Measurements from ENCODE around the gene UMPS.
"Not testable (repeated sequence)": the region's sequence is repeated elsewhere in the genome, so short reads cannot be mapped to it uniquely, and the experiment has no call there.

UMPS gene

GRCh38 chr3:124780356-124780755, 50.1 kb downstream of the UMPS start:
- DNase-seq (ENCODE audit: low read depth): peak; percentile 99

- DNase-seq (ENCODE audit: low read depth): peak; percentile 84
Observed at GRCh38 chr3:124780761-124781475, 50.7 kb downstream of the UMPS start.

GRCh38 chr3:124781476-124782376, 51.5 kb downstream of the UMPS start:
- peak; percentile 29 for DNase-seq (ENCODE audit: low read depth)

GRCh38 chr3:124782377-124782712, 52.1 kb downstream of the UMPS start:
- not testable (repeated sequence) for DNase-seq (ENCODE audit: low read depth)

- DNase-seq (ENCODE audit: low read depth): no peak
Observed at GRCh38 chr3:124783696-124784095, 53.4 kb downstream of the UMPS start.

- no peak for DNase-seq (ENCODE audit: low read depth)
Observed at GRCh38 chr3:124784686-124785382, 54.6 kb downstream of the UMPS start.

GRCh38 chr3:124785973-124786372, 55.7 kb downstream of the UMPS start:
- DNase-seq (ENCODE audit: low read depth): no peak

- peak; percentile 53 for DNase-seq (ENCODE audit: low read depth)
Observed at GRCh38 chr3:124786511-124787241, 56.4 kb downstream of the UMPS start.

GRCh38 chr3:124787476-124788195, 57.4 kb downstream of the UMPS start:
- DNase-seq (ENCODE audit: low read depth): peak; percentile 47

GRCh38 chr3:124788254-124788745, 58.0 kb downstream of the UMPS start:
- DNase-seq (ENCODE audit: low read depth): no peak

- not testable (repeated sequence) for DNase-seq (ENCODE audit: low read depth)
Observed at GRCh38 chr3:124789103-124789502, 58.9 kb downstream of the UMPS start.

GRCh38 chr3:124791142-124791541, 60.9 kb downstream of the UMPS start:
- peak; percentile 92 for DNase-seq (ENCODE audit: low read depth)

- DNase-seq (ENCODE audit: low read depth): peak; percentile 98
Observed at GRCh38 chr3:124791639-124792151, 61.4 kb downstream of the UMPS start.

GRCh38 chr3:124792341-124793040, 62.2 kb downstream of the UMPS start:
- DNase-seq (ENCODE audit: low read depth): no peak

- peak; percentile 78 for DNase-seq (ENCODE audit: low read depth)
Observed at GRCh38 chr3:124793054-124793739, 62.9 kb downstream of the UMPS start.

GRCh38 chr3:124796477-124796876, 66.2 kb downstream of the UMPS start:
- no peak for DNase-seq (ENCODE audit: low read depth)

- no peak for DNase-seq (ENCODE audit: low read depth)
Observed at GRCh38 chr3:124797426-124797945, 67.2 kb downstream of the UMPS start.
